ENCODE measurements around the gene ATP8B4.

DNA sequence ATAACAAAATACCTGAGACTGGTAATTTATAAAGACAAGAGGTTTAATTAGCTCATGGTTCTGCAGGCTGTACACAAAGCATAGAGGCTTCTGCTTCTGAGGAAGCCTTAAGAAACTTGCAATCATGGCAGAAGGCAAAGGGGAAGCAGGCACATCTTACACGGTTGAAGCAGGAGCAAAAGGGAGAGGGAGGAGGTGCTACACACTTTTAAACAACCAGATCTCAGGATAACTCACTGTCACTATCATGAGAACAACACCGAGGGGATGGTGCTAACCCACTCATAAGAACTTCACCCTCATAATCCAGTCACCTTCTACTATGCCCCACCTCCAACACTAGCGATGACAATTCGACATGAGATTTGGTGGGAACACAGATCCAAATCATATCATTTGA lies 54.4 kb downstream of the ATP8B4 start:
- TF ChIP-seq, protein P1, sequence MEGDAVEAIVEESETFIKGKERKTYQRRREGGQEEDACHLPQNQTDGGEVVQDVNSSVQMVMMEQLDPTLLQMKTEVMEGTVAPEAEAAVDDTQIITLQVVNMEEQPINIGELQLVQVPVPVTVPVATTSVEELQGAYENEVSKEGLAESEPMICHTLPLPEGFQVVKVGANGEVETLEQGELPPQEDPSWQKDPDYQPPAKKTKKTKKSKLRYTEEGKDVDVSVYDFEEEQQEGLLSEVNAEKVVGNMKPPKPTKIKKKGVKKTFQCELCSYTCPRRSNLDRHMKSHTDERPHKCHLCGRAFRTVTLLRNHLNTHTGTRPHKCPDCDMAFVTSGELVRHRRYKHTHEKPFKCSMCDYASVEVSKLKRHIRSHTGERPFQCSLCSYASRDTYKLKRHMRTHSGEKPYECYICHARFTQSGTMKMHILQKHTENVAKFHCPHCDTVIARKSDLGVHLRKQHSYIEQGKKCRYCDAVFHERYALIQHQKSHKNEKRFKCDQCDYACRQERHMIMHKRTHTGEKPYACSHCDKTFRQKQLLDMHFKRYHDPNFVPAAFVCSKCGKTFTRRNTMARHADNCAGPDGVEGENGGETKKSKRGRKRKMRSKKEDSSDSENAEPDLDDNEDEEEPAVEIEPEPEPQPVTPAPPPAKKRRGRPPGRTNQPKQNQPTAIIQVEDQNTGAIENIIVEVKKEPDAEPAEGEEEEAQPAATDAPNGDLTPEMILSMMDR (conservative IDR thresholded peaks at IDR 0.05; ENCODE audit: low read depth, low read length), result no peak
- TF ChIP-seq EZH2 (IDR thresholded peaks at IDR 0.05; ENCODE audit: low read length, unreplicated experiment), result no peak

Data from PC-3 (cell line).